NT2/D1 (cell line): ENCODE data around the gene TJP1.

Source experiments
- YY1 ChIP-seq: IDR thresholded peaks from 2 replicates; pipeline ENCODE4 v1.6.1; 2011; ENCODE audit not compliant: insufficient read length, insufficient read depth
- ZNF274 ChIP-seq: IDR thresholded peaks from 2 replicates; pipeline ENCODE4 v1.6.1; 2011; ENCODE audit warnings: mild to moderate bottlenecking, low read depth, low read length

- TF ChIP-seq YY1 (no peak), ZNF274 (no peak)
Measured at GRCh38 chr15:29678504-29679034, 143.7 kb downstream of the TJP1 start.
